A549 (cell line): Measurements from ENCODE around the gene MEGF6. TPM values are rescaled to one million over a fixed set of nuclear protein-coding genes. Genes with fewer than 3 reads are reported as not detected.

Experiments
- ATAC-seq, 2 experiments: fragments of 200-7000 bp in 1 of 2; fragments of >200 bp in 1 of 2; cut with Nextera tagmentation in 1 of 2; cut with Tn5 transposase in 1 of 2; 3 replicates each; pipeline versions ENCODE4 v1.8.0 to v1.9.1; 2018 to 2020; ENCODE audit warnings: mild to moderate bottlenecking in 1 of 2, moderate library complexity in 1 of 2
- CTCF ChIA-PET: fragments of 300-600 bp; sonication (Branson Sonifier 250); formaldehyde crosslinking; extraction: SDS; loops from one replicate; lab custom pipeline; 2021; ENCODE audit warnings: antibody characterized with exemption, inconsistent platforms; lab: Yijun Ruan, JAX
- POLR2A ChIA-PET: fragments of 350-600 bp; formaldehyde crosslinking; extraction: SDS; loops from one replicate; lab custom pipeline; 2021; ENCODE audit warnings: antibody characterized with exemption, inconsistent platforms; lab: Yijun Ruan, JAX
- DNase-seq, 2 experiments: peaks; one replicate each; pipeline versions ENCODE4 v3.0.0 to v3.0.0-alpha.2; 2011 to 2016; ENCODE audit warnings: low read depth in 1 of 2, low spot score in 1 of 2
- FAIRE-seq: peaks from 2 replicates; lab custom pipeline; 2011; peaks lifted over from hg19 to GRCh38; lab: Jason Lieb, UNC
- H3K27ac ChIP-seq, 2 experiments: fragments of >200 bp; sonication (Bioruptor Twin); formaldehyde crosslinking; 3 replicates each; pipeline ENCODE4 v1.5.1; 2016 to 2017
- H3K4me1 ChIP-seq: fragments of >200 bp; sonication (Bioruptor Twin); formaldehyde crosslinking; 3 replicates; pipeline ENCODE4 v1.6.1; 2016
- H3K4me2 ChIP-seq: fragments of >200 bp; sonication (Bioruptor Twin); formaldehyde crosslinking; 3 replicates; pipeline ENCODE4 v1.6.1; 2016
- H3K4me3 ChIP-seq: fragments of >200 bp; sonication (Bioruptor Twin); formaldehyde crosslinking; 3 replicates; pipeline ENCODE4 v1.5.1; 2016
- H3K9me3 ChIP-seq: fragments of >200 bp; sonication (Bioruptor Twin); formaldehyde crosslinking; 3 replicates; pipeline ENCODE4 v1.6.1; 2016
- ELK1 ChIP-seq: fragments of 150-350 bp; IDR thresholded peaks from 2 replicates; pipeline ENCODE4 v1.6.1; 2014; ENCODE audit warnings: low read depth, mild to moderate bottlenecking, low read length
- EP300 ChIP-seq, 2 experiments: fragments of >200 bp; sonication (Bioruptor Twin); formaldehyde crosslinking; IDR thresholded peaks; 2 replicates in 1 of 2; 3 replicates in 1 of 2; pipeline ENCODE4 v1.6.1; 2016 to 2017
- FOSB ChIP-seq: fragments of 250-450 bp; sonication (Bioruptor Pico); IDR thresholded peaks from 2 replicates; pipeline ENCODE4 v1.5.0; 2020; ENCODE audit warnings: mild to moderate bottlenecking, moderate library complexity
- GATA3 ChIP-seq: IDR thresholded peaks from 2 replicates; pipeline ENCODE4 v1.6.1; 2012; ENCODE audit warnings: borderline replicate concordance
- HDAC2 ChIP-seq: fragments of 200-600 bp; sonication (generic); IDR thresholded peaks from 2 replicates; pipeline ENCODE4 v1.6.1; 2016
- HEYL ChIP-seq: fragments of 250-450 bp; sonication (Bioruptor Pico); IDR thresholded peaks from 2 replicates; pipeline ENCODE4 v1.8.0; 2021; ENCODE audit warnings: mild to moderate bottlenecking, moderate library complexity
- HOXA7 ChIP-seq: fragments of 250-450 bp; sonication (Bioruptor Pico); IDR thresholded peaks from 2 replicates; pipeline ENCODE4 v1.5.0; 2020; ENCODE audit warnings: mild to moderate bottlenecking, moderate library complexity
- KDM1A ChIP-seq: fragments of 200-600 bp; sonication (generic); IDR thresholded peaks from 2 replicates; pipeline ENCODE4 v1.6.1; 2016; ENCODE audit warnings: low read depth, mild to moderate bottlenecking
- KDM5A ChIP-seq: fragments of 200-600 bp; sonication (generic); IDR thresholded peaks from 2 replicates; pipeline ENCODE4 v1.6.1; 2016; ENCODE audit warnings: antibody characterized with exemption, mild to moderate bottlenecking
- MAX ChIP-seq: IDR thresholded peaks from 2 replicates; pipeline ENCODE4 v1.6.1; 2012
- MAZ ChIP-seq: fragments of 150-350 bp; IDR thresholded peaks from 2 replicates; pipeline ENCODE4 v1.6.1; 2014; ENCODE audit warnings: antibody characterized with exemption, low read depth, low read length, borderline replicate concordance
- NPAS2 ChIP-seq: fragments of 250-450 bp; sonication (Bioruptor Pico); IDR thresholded peaks from 2 replicates; pipeline ENCODE4 v1.8.0; 2022; ENCODE audit warnings: mild to moderate bottlenecking, moderate library complexity, borderline replicate concordance
- PBX3 ChIP-seq: IDR thresholded peaks from 2 replicates; pipeline ENCODE4 v1.6.1; 2012
- RAD21 ChIP-seq, 2 experiments: fragments of >200 bp in 1 of 2; sonication (Bioruptor Twin) in 1 of 2; formaldehyde crosslinking in 1 of 2; IDR thresholded peaks in 1 of 2; conservative IDR thresholded peaks in 1 of 2; 2 replicates in 1 of 2; 3 replicates in 1 of 2; pipeline ENCODE4 v1.6.1; 2012 to 2018; ENCODE audit warnings: inconsistent platforms in 1 of 2
- RARB ChIP-seq: fragments of 250-450 bp; sonication (Bioruptor Pico); IDR thresholded peaks from 2 replicates; pipeline ENCODE4 v1.8.0; 2021; ENCODE audit warnings: mild to moderate bottlenecking, moderate library complexity
- RCOR1 ChIP-seq: fragments of 150-350 bp; IDR thresholded peaks from 2 replicates; pipeline ENCODE4 v1.6.1; 2014; ENCODE audit warnings: antibody characterized with exemption, low read length, low read depth
- REST ChIP-seq: fragments of 200-600 bp; sonication (generic); IDR thresholded peaks from 2 replicates; pipeline ENCODE4 v1.6.1; 2016; ENCODE audit warnings: antibody characterized with exemption, mild to moderate bottlenecking, moderate library complexity
- SREBF2 ChIP-seq: fragments of 450-650 bp; IDR thresholded peaks from 2 replicates; pipeline ENCODE4 v1.6.1; 2014; ENCODE audit warnings: mild to moderate bottlenecking, moderate library complexity
- TFCP2L1 ChIP-seq: fragments of 250-450 bp; sonication (Bioruptor Pico); IDR thresholded peaks from 2 replicates; pipeline ENCODE4 v1.5.0; 2021; ENCODE audit warnings: mild to moderate bottlenecking
- USF2 ChIP-seq: fragments of 450-650 bp; IDR thresholded peaks from 2 replicates; pipeline ENCODE4 v1.6.1; 2014; ENCODE audit warnings: antibody characterized with exemption
- ZFP36 ChIP-seq: fragments of 450-650 bp; IDR thresholded peaks from 2 replicates; pipeline ENCODE4 v1.6.1; 2014; ENCODE audit warnings: borderline replicate concordance; ENCODE audit not compliant: partially characterized antibody
- ZNF302 ChIP-seq: fragments of 250-450 bp; sonication (Bioruptor Pico); IDR thresholded peaks from 2 replicates; pipeline ENCODE4 v1.9.0; 2021; ENCODE audit warnings: inconsistent platforms, mild to moderate bottlenecking, moderate library complexity
- WGBS: methylation state at CpG from one replicate; pipeline ENCODE4 v1.1.6; 2017; ENCODE audit errors: missing lambda C conversion rate; 5-methylcytosine and 5-hydroxymethylcytosine counted together
- polyA plus RNA-seq, 4 experiments: library from polyadenylated mRNA; depleted of rRNA in 3 of 4; stranded (reverse); fragments of >200 nt; fragmentation: RNase III in 1 of 4; extraction: RNeasy Plus Mini Kit Qiagen cat#74134 plus additional on column Dnase treatment in 1 of 4; gene quantifications; 2 replicates in 3 of 4; 3 replicates in 1 of 4; pipeline ENCODE4 v1.2.3, GENCODE V29; 2011 to 2017

The MEGF6 gene
- polyA plus RNA-seq, 2 of the 4 experiments (the other 2 are of a cell fraction): 0.66 to 13.7 TPM

GRCh38 chr1:3632716-3633343 lies 21.5 kb upstream of the MEGF6 start:
- H3K9me3 ChIP-seq: no peaks in the 10 kb centered on the region
- H3K4me1 ChIP-seq: no peaks in the 10 kb centered on the region
- H3K27ac ChIP-seq: no peak overlapping the region
- ChIA-PET POLR2A (no interaction called here), CTCF (interaction anchor here (1.2 to 2.4 kb wide), 2 partner anchors 13 to 92 kb away, joined by 4 to 7 read pairs; no protein-coding TSS in a partner anchor)
- no peak for ATAC-seq
- no peak overlapping the region for H3K4me2 ChIP-seq
- 89% methylated on average over 26 of the region's 26 CpGs for WGBS
- no peak overlapping the region for H3K4me3 ChIP-seq
- no peak for FAIRE-seq
- TF ChIP-seq RCOR1: no peak
- no peak for TF ChIP-seq USF2
- TF ChIP-seq SREBF2: no peak
- TF ChIP-seq ZFP36: no peak
- TF ChIP-seq MAX: no peak
- TF ChIP-seq EP300 (IDR thresholded peaks at IDR 0.05): no peak
- no peak for TF ChIP-seq KDM5A
- TF ChIP-seq PBX3: no peak
- no peak for TF ChIP-seq TFCP2L1 (CRISPR knock-in tag)
- TF ChIP-seq GATA3: no peak
- TF ChIP-seq HEYL (CRISPR knock-in tag): no peak
- TF ChIP-seq RARB (CRISPR knock-in tag): no peak
- no peak for DNase-seq

GRCh38 chr1:3632298-3632697 lies 21.0 kb upstream of the MEGF6 start:
- Histone ChIP-seq H3K4me1 (no peaks in the 10 kb centered on the region), H3K4me2 (no peak overlapping the region), H3K9me3 (no peaks in the 10 kb centered on the region), H3K4me3 (no peak overlapping the region), H3K27ac (no peak overlapping the region)
- DNase-seq: no peak
- ChIA-PET POLR2A (no interaction called here), CTCF (interaction anchor here (1.2 to 2.4 kb wide), 2 partner anchors 13 to 92 kb away, joined by 4 to 7 read pairs; no protein-coding TSS in a partner anchor)
- TF ChIP-seq ZNF302 (CRISPR knock-in tag) (no peak), FOSB (CRISPR knock-in tag) (no peak), ELK1 (no peak), MAZ (no peak), NPAS2 (CRISPR knock-in tag) (no peak), KDM1A (no peak), RAD21 (conservative IDR thresholded peaks at IDR 0.05 in 1 of 2, IDR thresholded peaks at IDR 0.05 in 1 of 2) (no peak), HDAC2 (no peak), REST (no peak), HOXA7 (CRISPR knock-in tag) (no peak)
- 94% methylated on average over 17 of the region's 17 CpGs for WGBS
- ATAC-seq: no peak
- FAIRE-seq: no peak
